GM12873 (cell line): ENCODE measurements around the gene TP53BP2.

Experiments
- CTCF ChIP-seq: IDR thresholded peaks from 2 replicates; pipeline ENCODE4 v1.5.1; 2012; ENCODE audit warnings: low read depth, mild to moderate bottlenecking, moderate library complexity, low read length, control low read depth; ENCODE audit not compliant: insufficient read depth; ENCODE audit errors: missing control alignments

Gene TP53BP2

GRCh38 chr1:223829678-223830077 lies 16.1 kb downstream of the TP53BP2 start:
- TF ChIP-seq CTCF, result no peak

- no peak for TF ChIP-seq CTCF
Measured at GRCh38 chr1:223828162-223828848, 17.4 kb downstream of the TP53BP2 start.

- TF ChIP-seq CTCF, result no peak
Measured at GRCh38 chr1:223827193-223827663, 18.5 kb downstream of the TP53BP2 start.

GRCh38 chr1:223825767-223826748 lies 19.7 kb downstream of the TP53BP2 start:
- no peak for TF ChIP-seq CTCF

- no peak for TF ChIP-seq CTCF
Measured at GRCh38 chr1:223824712-223825111, 21.0 kb downstream of the TP53BP2 start.

- no peak for TF ChIP-seq CTCF
Measured at GRCh38 chr1:223824287-223824686, 21.5 kb downstream of the TP53BP2 start.

GRCh38 chr1:223820971-223821370 lies 24.8 kb downstream of the TP53BP2 start:
- no peak for TF ChIP-seq CTCF
